ENCODE data around the gene ITFG2.

Gene ITFG2

GRCh38 chr12:2805143-2805520, 7.3 kb upstream of the ITFG2 start:
- no peak overlapping the region for H3K27ac Mint-ChIP-seq
- no peaks in the 10 kb centered on the region for H3K4me1 Mint-ChIP-seq
- no peaks in the 10 kb centered on the region for H3K9me3 Mint-ChIP-seq
- H3K4me3 Mint-ChIP-seq: no peak overlapping the region
- ATAC-seq: no peak
- H3K36me3 Mint-ChIP-seq: peaks cover 61% of the 10 kb centered on the region
- no peak for DNase-seq (ENCODE audit: low spot score in 2 of 2)

DNA sequence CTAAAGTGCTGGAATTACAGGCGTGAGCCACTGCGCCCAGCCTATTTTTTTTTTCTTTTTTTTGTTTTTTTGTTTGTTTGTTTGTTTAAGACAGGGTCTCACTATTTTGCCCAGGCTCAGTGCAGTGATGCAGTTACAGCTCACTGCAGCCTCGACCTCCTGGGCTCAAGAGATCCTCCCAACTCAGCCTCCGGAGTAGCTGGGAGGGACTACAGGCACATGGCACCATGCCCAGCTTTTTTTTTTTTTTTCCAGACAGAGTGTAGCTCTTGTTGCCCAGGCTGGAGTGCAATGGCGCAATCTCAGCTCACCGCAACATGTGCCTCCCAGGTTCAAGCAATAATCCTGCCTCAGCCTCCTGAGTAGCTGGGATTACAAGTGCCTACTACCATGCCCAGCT, 5.8 kb upstream of the ITFG2 start:
- Mint-ChIP-seq H3K4me3 (no peak overlapping the region), H3K9me3 (no peaks in the 10 kb centered on the region), H3K4me1 (no peaks in the 10 kb centered on the region), H3K36me3 (peaks cover 45% of the 10 kb centered on the region), H3K27ac (peak overlapping the region; percentile 23)
- ATAC-seq (no peak), DNase-seq (ENCODE audit: low spot score in 2 of 2) (no peak)

- peak overlapping the region; percentile 99 for H3K27ac Mint-ChIP-seq
- ATAC-seq (no peak), DNase-seq (ENCODE audit: low spot score in 2 of 2) (no peak)
- peaks cover 38% of the 10 kb centered on the region for H3K36me3 Mint-ChIP-seq
- H3K4me1 Mint-ChIP-seq: peaks cover 12% of the 10 kb centered on the region
- H3K4me3 Mint-ChIP-seq: peak overlapping the region; percentile 95
- H3K9me3 Mint-ChIP-seq: no peaks in the 10 kb centered on the region
These were observed 667 bp upstream of the ITFG2 start for GRCh38 chr12:2811801-2812200.

GRCh38 chr12:2813214-2814185, 1.0 kb downstream of the ITFG2 start:
- ATAC-seq (peak; percentile 39), DNase-seq (ENCODE audit: low spot score in 2 of 2) (peak; percentile 17 to 68)
- Mint-ChIP-seq H3K9me3 (no peaks in the 10 kb centered on the region), H3K4me3 (peak overlapping the region; percentile 95), H3K36me3 (peaks cover 52% of the 10 kb centered on the region), H3K27ac (peak overlapping the region; percentile 99), H3K4me1 (peaks cover 12% of the 10 kb centered on the region)

- Mint-ChIP-seq H3K36me3 (peaks cover 96% of the 10 kb centered on the region), H3K4me1 (no peaks in the 10 kb centered on the region)
These were observed 7.3 kb downstream of the ITFG2 start for GRCh38 chr12:2819810-2820209.

GRCh38 chr12:2820432-2820831, 8.0 kb downstream of the ITFG2 start:
- ATAC-seq (no peak), DNase-seq (ENCODE audit: low spot score in 2 of 2) (no peak)
- Mint-ChIP-seq H3K9me3 (no peaks in the 10 kb centered on the region), H3K27ac (peak overlapping the region; percentile 63), H3K36me3 (peaks cover 96% of the 10 kb centered on the region), H3K4me1 (no peaks in the 10 kb centered on the region), H3K4me3 (no peak overlapping the region)

More at GRCh38 chr12:2819810-2820209, 7.3 kb downstream of the ITFG2 start:
- ATAC-seq (no peak), DNase-seq (ENCODE audit: low spot score in 2 of 2) (no peak)
- Mint-ChIP-seq H3K27ac (peak overlapping the region; percentile 63), H3K4me3 (no peak overlapping the region), H3K9me3 (no peaks in the 10 kb centered on the region)

- ATAC-seq (no peak), DNase-seq (ENCODE audit: low spot score in 2 of 2) (no peak)
- H3K27ac Mint-ChIP-seq: peak overlapping the region; percentile 56
- H3K9me3 Mint-ChIP-seq: no peaks in the 10 kb centered on the region
- H3K4me3 Mint-ChIP-seq: no peak overlapping the region
- H3K36me3 Mint-ChIP-seq: peaks cover 100% of the 10 kb centered on the region
- no peaks in the 10 kb centered on the region for H3K4me1 Mint-ChIP-seq
These were observed 11.0 kb downstream of the ITFG2 start for GRCh38 chr12:2823483-2823882.

DNA sequence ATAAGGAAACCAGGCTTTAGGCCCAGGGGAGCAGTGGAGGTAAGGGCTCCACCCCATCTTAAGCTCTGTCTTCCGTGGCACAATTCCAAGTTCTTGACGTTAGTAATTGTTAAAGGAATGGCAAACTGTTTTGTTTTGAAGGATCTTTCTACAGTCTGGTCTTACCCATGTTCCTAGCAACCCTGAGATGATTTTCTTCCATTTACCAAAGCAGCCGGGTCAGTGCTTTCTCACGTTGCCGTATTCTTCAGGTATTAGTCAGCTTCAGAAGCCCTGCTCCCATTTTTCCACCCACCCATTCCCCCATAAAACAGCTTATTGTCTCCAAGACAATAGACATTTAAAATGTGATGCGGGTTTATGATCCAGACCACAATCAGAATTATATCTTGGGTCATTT, 12.1 kb downstream of the ITFG2 start:
- Mint-ChIP-seq H3K36me3 (peaks cover 100% of the 10 kb centered on the region), H3K4me3 (no peak overlapping the region), H3K27ac (no peak overlapping the region), H3K9me3 (no peaks in the 10 kb centered on the region), H3K4me1 (no peaks in the 10 kb centered on the region)
- DNase-seq (ENCODE audit: low spot score in 2 of 2) (no peak), ATAC-seq (no peak)

DNA sequence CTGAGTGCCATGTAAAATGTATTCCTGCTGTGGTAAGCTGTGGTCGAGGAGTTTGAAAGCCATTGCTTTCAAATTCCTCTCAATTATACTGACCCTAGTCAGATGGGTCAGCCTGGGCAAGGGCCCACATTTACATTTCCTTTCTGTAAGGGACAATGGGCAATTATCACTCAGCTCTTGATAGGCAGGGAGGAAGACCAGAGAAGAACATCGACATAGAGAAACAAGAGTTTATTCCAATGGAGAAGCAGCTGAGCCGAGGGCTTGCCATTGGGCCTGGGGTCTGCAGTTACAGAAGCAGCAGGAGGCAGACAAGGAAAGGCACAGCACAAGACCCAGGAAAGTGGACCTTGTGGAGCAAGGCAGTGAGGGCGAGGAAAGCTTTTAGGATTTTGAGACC, 12.7 kb downstream of the ITFG2 start:
- H3K27ac Mint-ChIP-seq: no peak overlapping the region
- ATAC-seq (no peak), DNase-seq (ENCODE audit: low spot score in 2 of 2) (no peak)
- H3K4me1 Mint-ChIP-seq: no peaks in the 10 kb centered on the region
- H3K9me3 Mint-ChIP-seq: no peaks in the 10 kb centered on the region
- H3K36me3 Mint-ChIP-seq: peaks cover 100% of the 10 kb centered on the region
- no peak overlapping the region for H3K4me3 Mint-ChIP-seq

DNA sequence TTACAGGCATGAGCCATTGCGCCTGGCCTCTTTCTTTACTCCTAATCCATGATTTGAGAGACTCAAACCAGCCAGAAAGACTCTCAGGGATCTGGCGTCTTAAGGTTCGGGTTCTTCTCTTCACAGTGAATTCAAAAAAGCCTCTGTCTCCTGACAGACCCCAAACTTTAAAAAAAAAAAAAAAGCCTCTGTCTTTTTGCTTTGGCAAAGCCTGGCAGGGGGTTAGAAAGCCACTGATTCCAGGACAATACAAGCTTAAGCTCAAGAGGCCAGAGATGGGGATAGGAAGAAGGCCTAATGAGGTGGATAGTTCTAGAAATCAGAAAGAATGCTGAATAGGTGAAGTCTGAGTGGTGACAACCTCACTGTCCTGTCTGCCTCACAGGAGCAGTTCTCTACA, 13.6 kb downstream of the ITFG2 start:
- no peak overlapping the region for H3K4me3 Mint-ChIP-seq
- no peaks in the 10 kb centered on the region for H3K4me1 Mint-ChIP-seq
- no peaks in the 10 kb centered on the region for H3K9me3 Mint-ChIP-seq
- no peak for ATAC-seq
- H3K36me3 Mint-ChIP-seq: peaks cover 96% of the 10 kb centered on the region
- no peak for DNase-seq (ENCODE audit: low spot score in 2 of 2)
- H3K27ac Mint-ChIP-seq: no peak overlapping the region

DNA sequence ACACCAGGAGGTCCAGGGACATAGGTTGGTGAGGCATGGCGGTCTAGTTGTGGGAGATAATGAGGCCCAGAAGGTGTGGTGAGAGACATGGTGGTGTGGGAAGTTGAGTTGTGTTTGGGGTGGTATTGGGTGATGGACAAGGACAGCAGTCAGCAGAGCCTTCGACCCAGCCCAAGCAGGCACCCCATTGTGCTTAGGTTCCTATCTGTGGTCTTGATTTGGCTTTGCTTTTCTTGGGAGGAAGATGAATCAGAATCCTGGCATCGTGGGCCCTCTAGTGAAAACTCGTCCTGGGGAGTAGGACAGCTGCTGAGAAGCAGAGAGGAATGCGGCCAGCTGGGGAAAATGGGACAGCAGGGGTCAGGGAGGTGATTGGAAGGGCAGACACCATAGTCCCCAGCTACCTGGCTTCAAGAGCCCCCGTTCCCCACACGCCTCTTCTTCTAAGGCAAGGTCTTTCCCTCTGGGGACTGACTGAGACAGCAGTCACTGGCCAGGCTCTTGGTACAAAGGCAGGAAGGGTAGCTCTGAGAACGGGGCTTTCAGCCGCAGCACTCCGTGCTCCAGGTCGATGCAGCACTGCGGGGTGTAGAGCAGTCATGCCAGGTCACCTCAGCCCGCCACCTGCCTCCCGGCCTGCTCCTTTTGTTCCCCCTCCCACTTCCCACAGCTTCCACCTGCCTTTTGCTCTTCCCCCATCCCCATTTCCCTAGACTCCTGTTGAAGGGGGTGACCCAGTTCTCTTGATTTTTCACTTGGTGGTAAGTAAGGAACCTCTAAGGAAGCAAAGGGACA, 14.4 kb downstream of the ITFG2 start:
- Mint-ChIP-seq H3K36me3 (peaks cover 87% of the 10 kb centered on the region), H3K9me3 (no peaks in the 10 kb centered on the region), H3K27ac (peak overlapping the region; percentile 27), H3K4me1 (no peaks in the 10 kb centered on the region), H3K4me3 (no peak overlapping the region)
- ATAC-seq (no peak), DNase-seq (ENCODE audit: low spot score in 2 of 2) (no peak)

DNA sequence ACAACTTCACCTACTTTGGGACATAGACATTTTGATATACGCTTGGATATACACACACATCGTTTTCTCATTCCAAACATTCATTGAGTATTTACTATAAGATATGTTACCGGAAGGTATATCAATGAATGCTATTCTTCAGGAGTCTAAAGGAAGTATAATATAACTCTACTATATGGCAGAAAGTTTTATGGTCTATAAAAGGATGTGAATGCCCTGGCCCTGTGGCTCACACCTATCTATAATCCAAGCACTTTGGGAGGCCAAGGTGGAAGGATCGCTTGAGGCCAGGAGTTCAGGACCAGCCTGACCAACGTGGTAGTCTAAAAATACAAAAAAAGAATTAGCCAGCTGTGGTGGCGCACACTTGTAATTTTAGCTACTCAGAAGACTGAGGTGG, 16.8 kb downstream of the ITFG2 start:
- H3K4me3 Mint-ChIP-seq: no peak overlapping the region
- no peaks in the 10 kb centered on the region for H3K4me1 Mint-ChIP-seq
- ATAC-seq: no peak
- peak overlapping the region; percentile 20 for H3K27ac Mint-ChIP-seq
- peaks cover 64% of the 10 kb centered on the region for H3K36me3 Mint-ChIP-seq
- no peak for DNase-seq (ENCODE audit: low spot score in 2 of 2)
- no peaks in the 10 kb centered on the region for H3K9me3 Mint-ChIP-seq

- Mint-ChIP-seq H3K27ac (peak overlapping the region; percentile 84), H3K9me3 (no peaks in the 10 kb centered on the region), H3K36me3 (peaks cover 43% of the 10 kb centered on the region), H3K4me3 (no peak overlapping the region), H3K4me1 (peaks cover 12% of the 10 kb centered on the region)
- no peak for DNase-seq (ENCODE audit: low spot score in 2 of 2)
- ATAC-seq: no peak
These were observed 20.2 kb downstream of the ITFG2 start for GRCh38 chr12:2832550-2833127.

DNA sequence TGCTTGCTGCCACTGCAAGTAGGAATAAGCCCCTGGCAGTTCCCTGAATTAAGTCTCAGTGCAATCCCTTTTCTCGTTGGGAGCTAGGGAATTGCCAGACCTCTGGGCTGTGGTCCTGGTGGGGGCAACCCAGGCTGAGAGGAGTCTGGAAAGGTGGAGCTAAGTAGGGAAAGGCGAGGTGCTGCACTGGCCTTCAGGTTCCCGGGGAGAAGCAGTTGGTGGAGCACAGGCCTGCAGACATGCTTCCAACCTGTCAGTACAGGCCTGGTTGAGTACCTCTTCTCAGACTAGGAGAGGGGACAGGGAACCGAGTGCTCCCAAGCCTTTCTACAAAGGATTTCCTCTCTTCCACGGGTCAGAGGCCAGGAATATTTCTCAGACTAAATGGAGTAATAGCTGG, 20.9 kb downstream of the ITFG2 start:
- Mint-ChIP-seq H3K36me3 (peaks cover 39% of the 10 kb centered on the region), H3K4me3 (no peak overlapping the region), H3K9me3 (no peaks in the 10 kb centered on the region), H3K4me1 (peaks cover 12% of the 10 kb centered on the region), H3K27ac (no peak overlapping the region)
- ATAC-seq (no peak), DNase-seq (ENCODE audit: low spot score in 2 of 2) (no peak)

GRCh38 chr12:2833810-2834209, 21.3 kb downstream of the ITFG2 start:
- H3K4me3 Mint-ChIP-seq: no peak overlapping the region
- no peak for DNase-seq (ENCODE audit: low spot score in 2 of 2)
- H3K27ac Mint-ChIP-seq: peak overlapping the region; percentile 50
- H3K4me1 Mint-ChIP-seq: peaks cover 12% of the 10 kb centered on the region
- peaks cover 39% of the 10 kb centered on the region for H3K36me3 Mint-ChIP-seq
- H3K9me3 Mint-ChIP-seq: no peaks in the 10 kb centered on the region
- no peak for ATAC-seq

All from stimulated activated effector memory CD8-positive, alpha-beta T cell treated with anti-CD3 and anti-CD28 coated beads, Interleukin-12 subunit alpha, Interleukin-12 subunit beta, amount 100 ng/mL, for 72 hours (primary cell).